ENCODE results near the gene GBA2. TPM values are rescaled to one million over a fixed set of nuclear protein-coding genes. Genes with fewer than 3 reads are reported as not detected.

GBA2 gene
- total and polyA plus RNA-seq, 2 experiments from 2014 or later = 135 to 157 TPM

DNA sequence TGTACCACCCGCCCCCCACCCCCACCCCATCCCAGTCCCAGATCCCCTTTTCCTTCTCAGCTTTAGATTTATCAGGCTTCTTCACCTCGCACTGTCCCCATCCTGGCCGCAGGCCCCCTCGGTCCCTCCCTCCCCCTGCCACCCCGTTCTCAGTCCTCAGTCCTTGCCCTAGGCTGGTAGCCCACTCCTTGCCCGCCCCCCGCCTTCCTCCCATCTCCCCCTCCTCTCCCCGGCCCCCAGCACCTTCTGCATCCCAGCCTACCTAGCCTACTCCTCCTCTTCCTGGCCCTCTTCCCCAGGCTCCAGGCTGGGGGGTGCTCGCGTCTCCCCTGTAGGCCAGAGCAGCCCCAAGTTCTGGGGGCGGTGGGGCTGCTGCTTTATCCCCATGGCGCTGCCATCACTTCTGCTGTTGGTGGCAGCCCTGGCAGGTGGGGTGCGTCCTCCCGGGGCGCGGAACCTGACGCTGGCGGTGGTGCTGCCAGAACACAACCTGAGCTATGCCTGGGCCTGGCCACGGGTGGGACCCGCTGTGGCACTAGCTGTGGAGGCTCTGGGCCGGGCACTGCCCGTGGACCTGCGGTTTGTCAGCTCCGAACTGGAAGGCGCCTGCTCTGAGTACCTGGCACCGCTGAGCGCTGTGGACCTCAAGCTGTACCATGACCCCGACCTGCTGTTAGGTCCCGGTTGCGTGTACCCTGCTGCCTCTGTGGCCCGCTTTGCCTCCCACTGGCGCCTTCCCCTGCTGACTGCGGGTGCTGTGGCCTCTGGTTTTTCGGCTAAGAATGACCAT lies 43.2 kb upstream of the GBA2 start:
- peaks cover 17% of the 10 kb centered on the region for H3K4me1 ChIP-seq (ENCODE audit: low read depth)
- no peaks in the 10 kb centered on the region for H3K36me3 ChIP-seq
- peak overlapping the region; percentile 20 for H3K4me3 ChIP-seq
- H3K27me3 ChIP-seq = no peaks in the 10 kb centered on the region
- no peak for TF ChIP-seq CTCF (IDR thresholded peaks at IDR 0.05; ENCODE audit: low read depth, low read length)
- H3K9me3 ChIP-seq (ENCODE audit: low read depth) = no peaks in the 10 kb centered on the region
- DNase-seq (ENCODE audit: low read depth in 1 of 2, low spot score in 1 of 2) = no peak
- H3K27ac ChIP-seq = no peak overlapping the region

DNA sequence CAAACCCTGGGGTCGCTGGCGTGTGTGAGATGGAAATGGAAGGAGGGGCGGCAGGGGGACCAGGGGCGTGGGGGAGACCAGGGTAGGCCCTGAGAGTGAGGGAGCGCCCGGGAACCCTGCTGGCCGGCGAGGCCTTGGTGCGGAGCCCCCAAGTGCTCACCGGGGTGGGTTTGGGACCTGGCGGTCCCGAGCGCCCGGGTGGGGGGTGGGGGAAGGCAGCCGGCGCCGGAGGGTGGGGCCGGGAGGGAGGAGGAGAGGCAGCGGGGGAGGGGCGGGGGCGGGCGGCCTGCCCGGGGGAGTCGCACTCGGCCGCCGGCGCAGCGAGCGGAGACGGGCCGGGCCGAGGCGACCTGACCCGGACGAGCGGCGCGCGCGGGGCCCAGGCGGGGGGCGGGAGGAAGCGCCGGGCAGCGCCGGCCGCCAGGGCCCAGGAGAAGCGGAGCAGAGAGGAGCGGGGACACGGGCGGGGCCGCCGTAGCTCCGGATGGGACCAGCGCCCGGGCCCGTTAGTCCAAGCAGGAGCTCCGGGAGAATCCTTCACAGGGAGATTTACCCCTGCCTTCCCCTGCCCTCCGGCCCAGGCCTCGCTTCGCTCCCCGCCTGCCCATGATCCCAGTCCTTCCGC lies 42.4 kb upstream of the GBA2 start, which contains the start of gene NPR2:
Gene NPR2 (plus strand): TSS at position 295 of the 625 bp plus-strand sequence. CDS start 818 bp downstream, outside the sequence.
- Histone ChIP-seq H3K36me3 (no peaks in the 10 kb centered on the region), H3K4me3 (peak within 1 kb of the TSS; percentile 20), H3K27me3 (no peaks in the 10 kb centered on the region), H3K4me1 (ENCODE audit: low read depth) (peaks cover 17% of the 10 kb centered on the region), H3K27ac (peak within 1 kb of the TSS; percentile 5), H3K9me3 (ENCODE audit: low read depth) (no peaks in the 10 kb centered on the region)
- TF ChIP-seq CTCF (IDR thresholded peaks at IDR 0.05; ENCODE audit: low read depth, low read length) = no peak
- peak; percentile 58 to 78 for DNase-seq (ENCODE audit: low read depth in 1 of 2, low spot score in 1 of 2)

- peak; percentile 86 for TF ChIP-seq CTCF (IDR thresholded peaks at IDR 0.05; ENCODE audit: low read depth, low read length)
- peak; percentile 88 to 94 for DNase-seq (ENCODE audit: low read depth in 1 of 2, low spot score in 1 of 2)
- no peak overlapping the region for H3K27ac ChIP-seq
- H3K9me3 ChIP-seq (ENCODE audit: low read depth) = no peaks in the 10 kb centered on the region
- no peaks in the 10 kb centered on the region for H3K36me3 ChIP-seq
- H3K4me1 ChIP-seq (ENCODE audit: low read depth) = peaks cover 17% of the 10 kb centered on the region
- H3K27me3 ChIP-seq = no peaks in the 10 kb centered on the region
- H3K4me3 ChIP-seq = peak overlapping the region; percentile 20
Observed at GRCh38 chr9:35790385-35791296, 41.6 kb upstream of the GBA2 start.

DNA sequence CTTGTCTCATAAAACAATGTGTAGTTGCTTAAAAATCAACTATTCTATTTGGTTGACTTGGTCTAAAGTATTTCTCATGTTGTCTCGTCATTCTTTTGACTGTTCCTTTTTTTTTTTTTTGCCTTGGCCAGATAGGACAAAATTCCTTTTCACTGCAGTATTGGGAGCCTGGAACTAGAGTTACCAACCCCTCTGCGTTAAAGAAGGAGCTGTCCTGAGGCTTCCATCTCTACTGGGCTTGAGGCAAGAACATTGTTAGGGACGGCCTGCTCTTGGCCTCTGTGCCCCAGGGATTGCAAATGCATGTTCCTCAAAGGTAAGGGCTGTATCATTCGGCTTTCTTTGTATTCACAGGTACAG lies 41.0 kb upstream of the GBA2 start:
- peaks cover 17% of the 10 kb centered on the region for H3K4me1 ChIP-seq (ENCODE audit: low read depth)
- no peaks in the 10 kb centered on the region for H3K27me3 ChIP-seq
- DNase-seq (ENCODE audit: low read depth in 1 of 2, low spot score in 1 of 2) = no peak
- H3K4me3 ChIP-seq = no peak overlapping the region
- no peak overlapping the region for H3K27ac ChIP-seq
- no peaks in the 10 kb centered on the region for H3K9me3 ChIP-seq (ENCODE audit: low read depth)
- no peaks in the 10 kb centered on the region for H3K36me3 ChIP-seq
- TF ChIP-seq CTCF (IDR thresholded peaks at IDR 0.05; ENCODE audit: low read depth, low read length) = no peak

- Histone ChIP-seq H3K27me3 (no peaks in the 10 kb centered on the region), H3K4me1 (ENCODE audit: low read depth) (peaks cover 17% of the 10 kb centered on the region), H3K36me3 (no peaks in the 10 kb centered on the region), H3K4me3 (no peak overlapping the region), H3K27ac (no peak overlapping the region), H3K9me3 (ENCODE audit: low read depth) (no peaks in the 10 kb centered on the region)
- no peak for TF ChIP-seq CTCF (IDR thresholded peaks at IDR 0.05; ENCODE audit: low read depth, low read length)
- DNase-seq (ENCODE audit: low read depth in 1 of 2, low spot score in 1 of 2) = no peak
Observed at GRCh38 chr9:35789541-35789940, 40.5 kb upstream of the GBA2 start.
